T-cell (primary cell): ENCODE results near the gene RAB10. TPM values are rescaled to one million over a fixed set of nuclear protein-coding genes. Genes with fewer than 3 reads are reported as not detected.

Experiments
- ATAC-seq, 4 experiments: fragments of 200-7000 bp in 3 of 4; fragments of 150-1000 bp in 1 of 4; cut with Tn5 transposase; replicated peaks in 1 of 4; 1 replicate in 3 of 4; 2 replicates in 1 of 4; pipeline ENCODE4 v1.10.0; 2021; ENCODE audit warnings: moderate library complexity in 3 of 4, mild to moderate bottlenecking in 2 of 4, moderate number of reproducible peaks in 1 of 4
- CTCF ChIA-PET, 2 donors: fragments of 300-600 bp; sonication (Branson Sonifier 250); formaldehyde crosslinking; loops; one replicate each; lab custom pipeline; 2022; ENCODE audit warnings: antibody characterized with exemption in 2 of 2; lab: Charles Lee
- POLR2A ChIA-PET, 2 donors: fragments of 300-600 bp; sonication (Branson Sonifier 250); formaldehyde crosslinking; loops; one replicate each; lab custom pipeline; 2022; ENCODE audit warnings: antibody characterized with exemption in 2 of 2; lab: Charles Lee
- DNase-seq, 35 experiments: peaks; one replicate each; pipeline versions ENCODE4 v3.0.0 to v3.0.0-alpha.2; 2013 to 2023
- H3K27ac ChIP-seq: one replicate; pipeline ENCODE4 v1.5.1; 2013; ENCODE audit warnings: low read length
- H3K27me3 ChIP-seq, 2 experiments: replicated peaks in 1 of 2; 1 replicate in 1 of 2; 2 replicates in 1 of 2; pipeline versions ENCODE4 v1.6.1 to v1.7.0; 2013; ENCODE audit warnings: low read length in 1 of 2, mixed read lengths in 1 of 2; ENCODE audit not compliant: control insufficient read depth in 2 of 2, insufficient read depth in 2 of 2; ENCODE audit errors: extremely low read depth in 1 of 2
- H3K36me3 ChIP-seq, 2 donors: 1 replicate in 1 of 2; 2 replicates in 1 of 2; pipeline versions ENCODE4 v1.6.1 to v1.7.0; 2013; ENCODE audit warnings: low read length in 1 of 2; ENCODE audit not compliant: control insufficient read depth in 2 of 2, insufficient read depth in 1 of 2; ENCODE audit errors: extremely low read depth in 1 of 2
- H3K4me1 ChIP-seq, 2 experiments: 1 replicate in 1 of 2; 2 replicates in 1 of 2; pipeline versions ENCODE4 v1.6.1 to v1.7.0; 2013; ENCODE audit warnings: low read length in 2 of 2, mixed read lengths in 1 of 2; ENCODE audit not compliant: insufficient read depth in 2 of 2, control insufficient read depth in 1 of 2; ENCODE audit errors: extremely low read depth in 1 of 2
- H3K4me3 ChIP-seq, 2 donors: 1 replicate in 1 of 2; 2 replicates in 1 of 2; pipeline versions ENCODE4 v1.5.1 to v1.7.0; 2013; ENCODE audit warnings: mild to moderate bottlenecking in 2 of 2, low read length in 1 of 2, moderate library complexity in 1 of 2; ENCODE audit not compliant: control insufficient read depth in 1 of 2; ENCODE audit errors: extremely low read depth in 1 of 2
- H3K9me3 ChIP-seq: 2 replicates; pipeline ENCODE4 v1.7.0; 2013
- H3K27ac Mint-ChIP-seq, 2 donors: one replicate each; pipeline ENCODE4 v1.8.0; 2020 to 2021; ENCODE audit warnings: mild to moderate bottlenecking in 2 of 2, mixed read lengths in 2 of 2
- H3K27me3 Mint-ChIP-seq, 2 donors: one replicate each; pipeline ENCODE4 v1.8.0; 2021 to 2022; ENCODE audit warnings: mixed read lengths in 2 of 2
- H3K36me3 Mint-ChIP-seq: one replicate; pipeline ENCODE4 v1.8.0; 2021; ENCODE audit warnings: mixed read lengths
- H3K4me1 Mint-ChIP-seq, 3 donors: one replicate each; pipeline ENCODE4 v1.8.0; 2020 to 2022; ENCODE audit warnings: mixed read lengths in 3 of 3, mild to moderate bottlenecking in 1 of 3
- H3K4me3 Mint-ChIP-seq, 3 donors: one replicate each; pipeline ENCODE4 v1.8.0; 2020 to 2022; ENCODE audit warnings: mild to moderate bottlenecking in 3 of 3, mixed read lengths in 3 of 3, moderate library complexity in 3 of 3
- H3K9me3 Mint-ChIP-seq, 3 donors: one replicate each; pipeline ENCODE4 v1.8.0; 2020 to 2022; ENCODE audit warnings: mixed read lengths in 3 of 3
- WGBS: methylation state at CpG from one replicate; pipeline ENCODE4 v1.1.5; 2013; ENCODE audit warnings: missing lambda C conversion rate; ENCODE audit not compliant: insufficient coverage; 5-methylcytosine and 5-hydroxymethylcytosine counted together
- total RNA-seq, 35 experiments: library from RNA in 6 of 35; stranded (reverse) in 6 of 35; fragments of 120-200 nt in 1 of 35; gene quantifications; one replicate each; pipeline versions ENCODE4 v1.2.1 to v1.2.4 and lab custom pipeline; 2013 to 2026

RAB10 gene
- total RNA-seq, 5 donors from 2014 or later (not counting 1 experiment from before 2014, with no cell fraction given): 35.0 to 78.7 (median 71.2) TPM

DNA sequence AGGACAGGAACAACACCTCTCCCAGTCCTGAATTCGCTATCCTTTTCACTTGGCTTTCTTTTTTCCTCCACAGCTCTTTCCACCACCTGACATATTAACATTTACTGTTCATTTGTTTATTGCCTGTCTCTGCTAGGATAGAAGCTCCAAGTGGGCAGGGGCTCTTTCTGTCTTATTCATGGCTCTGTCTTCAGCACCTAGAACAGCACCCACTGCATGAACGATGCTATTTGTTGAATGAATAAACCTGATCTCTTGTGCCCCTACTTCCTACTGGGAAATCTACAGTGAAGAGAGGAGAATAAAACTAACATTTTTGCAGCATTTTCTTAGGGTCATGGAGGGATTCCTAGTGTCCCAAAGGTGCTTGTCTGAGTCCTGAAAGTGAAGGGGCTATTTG is 114.6 kb downstream of the RAB10 start:
- WGBS: no CpG with 5 or more reads among the region's 2 CpGs
- ATAC-seq: no peak
- H3K9me3 ChIP-seq: no peaks in the 10 kb centered on the region
- H3K4me1 ChIP-seq: no peaks in the 10 kb centered on the region
- no peaks in the 10 kb centered on the region for H3K9me3 Mint-ChIP-seq
- CTCF ChIA-PET: interaction anchor here in 1 of 2 donors (1.0 kb wide), 1 partner anchor 157 kb away, joined by 3 read pairs; no protein-coding TSS in a partner anchor
- H3K4me3 Mint-ChIP-seq: no peak overlapping the region
- peaks cover 0 to 27% of the 10 kb centered on the region in 2 experiments for H3K27me3 ChIP-seq
- peaks cover 17 to 28% of the 10 kb centered on the region in 2 donors for H3K27me3 Mint-ChIP-seq
- H3K36me3 Mint-ChIP-seq: peaks cover 3% of the 10 kb centered on the region
- POLR2A ChIA-PET: no interaction called here
- H3K4me1 Mint-ChIP-seq: peaks cover 0 to 4% (median 2%) of the 10 kb centered on the region in 3 donors
- H3K27ac Mint-ChIP-seq: no peak overlapping the region
- H3K36me3 ChIP-seq: no peaks in the 10 kb centered on the region
- H3K27ac ChIP-seq: no peak overlapping the region
- H3K4me3 ChIP-seq: no peak overlapping the region
- DNase-seq: no peak

DNA sequence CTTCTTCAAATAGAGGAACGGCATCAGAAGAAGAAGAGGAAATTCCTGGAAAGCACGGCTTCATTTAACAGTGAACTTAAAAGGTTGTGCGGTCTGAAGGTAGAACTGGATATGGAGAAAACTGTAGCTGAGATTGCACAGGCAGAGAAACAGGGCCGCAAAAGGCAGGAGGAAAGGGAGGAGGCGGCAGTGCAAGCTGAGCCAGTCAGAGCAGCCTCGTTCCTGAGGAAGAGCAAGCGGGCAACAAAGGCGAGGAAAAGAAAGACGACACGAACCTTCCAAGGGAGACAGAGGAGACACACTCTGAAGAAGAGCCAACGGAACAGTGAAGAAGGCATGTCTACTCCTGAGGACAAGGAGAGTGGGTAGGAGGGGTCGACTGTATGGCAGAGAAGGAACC is 116.4 kb downstream of the RAB10 start:
- H3K27ac ChIP-seq: no peak overlapping the region
- no peak for DNase-seq
- no peaks in the 10 kb centered on the region for H3K9me3 ChIP-seq
- ATAC-seq: no peak
- CTCF ChIA-PET: no interaction called here
- Mint-ChIP-seq H3K4me1 (peaks cover 0 to under 1% (median 0%) of the 10 kb centered on the region in 3 donors), H3K36me3 (peaks cover 3% of the 10 kb centered on the region), H3K9me3 (no peaks in the 10 kb centered on the region), H3K27me3 (peaks cover 17 to 32% of the 10 kb centered on the region in 2 donors), H3K27ac (no peak overlapping the region), H3K4me3 (no peak overlapping the region)
- no peaks in the 10 kb centered on the region for H3K4me1 ChIP-seq
- WGBS: 86% methylated on average over 11 of the region's 12 CpGs
- H3K27me3 ChIP-seq: peaks cover 0 to 27% of the 10 kb centered on the region in 2 experiments
- no peak overlapping the region for H3K4me3 ChIP-seq
- H3K36me3 ChIP-seq: no peaks in the 10 kb centered on the region
- POLR2A ChIA-PET: no interaction called here

DNA sequence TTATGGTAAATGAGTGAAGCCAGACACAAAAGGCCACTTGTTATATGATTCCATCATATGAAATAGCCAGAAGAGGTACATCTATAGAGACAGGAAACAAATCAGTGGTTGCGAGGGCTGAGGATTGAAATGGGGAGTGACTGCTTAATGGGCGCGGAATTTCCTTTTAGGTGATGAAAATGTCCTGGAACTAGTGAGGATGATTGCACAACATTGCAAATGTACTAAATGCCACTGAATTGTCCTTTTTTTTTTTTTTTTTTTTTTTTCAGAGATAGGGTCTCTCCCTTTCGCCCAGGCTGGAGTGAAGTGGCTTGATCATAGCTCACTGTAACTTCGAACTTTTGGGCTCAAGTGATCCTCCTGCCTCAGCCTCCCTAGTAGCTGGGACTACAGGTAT is 123.7 kb downstream of the RAB10 start:
- ChIA-PET POLR2A (no interaction called here), CTCF (no interaction called here)
- H3K4me1 Mint-ChIP-seq: no peaks in the 10 kb centered on the region
- no peak for DNase-seq
- Histone ChIP-seq H3K27ac (no peak overlapping the region), H3K4me1 (no peaks in the 10 kb centered on the region), H3K36me3 (no peaks in the 10 kb centered on the region), H3K4me3 (no peak overlapping the region), H3K27me3 (no peaks in the 10 kb centered on the region), H3K9me3 (no peaks in the 10 kb centered on the region)
- H3K9me3 Mint-ChIP-seq: no peaks in the 10 kb centered on the region
- no peak overlapping the region for H3K27ac Mint-ChIP-seq
- no peak for ATAC-seq
- H3K4me3 Mint-ChIP-seq: no peak overlapping the region
- H3K36me3 Mint-ChIP-seq: no peaks in the 10 kb centered on the region
- 100% methylated on average over 1 of the region's 5 CpGs for WGBS
- peaks cover 3 to 8% of the 10 kb centered on the region in 2 donors for H3K27me3 Mint-ChIP-seq

DNA sequence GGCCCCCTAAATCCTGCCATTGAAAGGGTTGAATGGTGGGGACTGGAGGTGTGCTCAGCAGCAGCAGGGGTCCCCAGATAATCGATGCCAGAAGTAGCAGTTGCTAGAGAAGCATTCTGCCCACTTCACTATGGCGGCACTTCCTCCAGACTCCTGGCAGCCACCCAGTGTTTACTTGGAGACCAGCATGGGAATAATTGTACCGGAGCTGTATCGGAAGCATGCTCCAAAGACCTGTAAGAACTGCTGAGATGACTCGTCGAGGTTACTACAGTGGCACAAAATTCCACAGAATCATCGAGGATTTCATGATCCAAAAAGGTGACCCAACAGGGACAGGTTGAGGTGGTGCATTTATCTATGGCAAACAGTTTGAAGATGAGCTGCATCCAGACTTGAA is 128.0 kb downstream of the RAB10 start:
- POLR2A ChIA-PET: no interaction called here
- no peak overlapping the region for H3K4me3 Mint-ChIP-seq
- Histone ChIP-seq H3K27ac (no peak overlapping the region), H3K9me3 (no peaks in the 10 kb centered on the region), H3K4me3 (no peak overlapping the region), H3K36me3 (no peaks in the 10 kb centered on the region), H3K4me1 (no peaks in the 10 kb centered on the region), H3K27me3 (no peaks in the 10 kb centered on the region)
- no peak overlapping the region for H3K27ac Mint-ChIP-seq
- no peaks in the 10 kb centered on the region for H3K36me3 Mint-ChIP-seq
- H3K9me3 Mint-ChIP-seq: no peaks in the 10 kb centered on the region
- peaks cover 0 to 1% of the 10 kb centered on the region in 2 donors for H3K27me3 Mint-ChIP-seq
- WGBS: 98% methylated on average over 5 of the region's 7 CpGs
- ATAC-seq: no peak
- DNase-seq: no peak
- CTCF ChIA-PET: no interaction called here
- no peaks in the 10 kb centered on the region for H3K4me1 Mint-ChIP-seq

DNA sequence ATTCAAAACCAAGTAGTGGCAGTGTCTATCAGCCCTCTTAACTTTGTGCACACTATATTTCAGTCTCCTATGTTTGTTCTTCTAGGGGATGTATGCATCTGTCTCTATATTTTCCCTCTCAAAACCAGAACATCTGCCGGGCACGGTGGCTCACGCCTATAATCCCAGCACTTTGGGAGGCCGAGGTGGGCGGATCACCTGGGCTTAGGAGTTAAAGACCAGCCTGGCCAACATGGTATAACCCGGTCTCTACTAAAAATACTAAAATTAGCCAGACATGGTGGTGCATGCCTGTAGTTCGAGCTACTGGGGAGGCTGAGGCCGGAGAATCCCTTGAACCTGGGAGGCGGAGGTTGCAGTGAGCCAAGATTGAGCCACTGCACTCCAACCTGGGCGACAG is 129.1 kb downstream of the RAB10 start:
- Histone ChIP-seq H3K4me1 (no peaks in the 10 kb centered on the region), H3K9me3 (no peaks in the 10 kb centered on the region), H3K4me3 (no peak overlapping the region), H3K27ac (no peak overlapping the region), H3K36me3 (no peaks in the 10 kb centered on the region), H3K27me3 (no peaks in the 10 kb centered on the region)
- Mint-ChIP-seq H3K4me3 (no peak overlapping the region), H3K27ac (no peak overlapping the region), H3K9me3 (no peaks in the 10 kb centered on the region), H3K4me1 (no peaks in the 10 kb centered on the region), H3K36me3 (no peaks in the 10 kb centered on the region), H3K27me3 (peaks cover 0 to 1% of the 10 kb centered on the region in 2 donors)
- DNase-seq (no peak), ATAC-seq (no peak)
- ChIA-PET POLR2A (no interaction called here), CTCF (no interaction called here)
- WGBS: 97% methylated on average over 6 of the region's 10 CpGs

DNA sequence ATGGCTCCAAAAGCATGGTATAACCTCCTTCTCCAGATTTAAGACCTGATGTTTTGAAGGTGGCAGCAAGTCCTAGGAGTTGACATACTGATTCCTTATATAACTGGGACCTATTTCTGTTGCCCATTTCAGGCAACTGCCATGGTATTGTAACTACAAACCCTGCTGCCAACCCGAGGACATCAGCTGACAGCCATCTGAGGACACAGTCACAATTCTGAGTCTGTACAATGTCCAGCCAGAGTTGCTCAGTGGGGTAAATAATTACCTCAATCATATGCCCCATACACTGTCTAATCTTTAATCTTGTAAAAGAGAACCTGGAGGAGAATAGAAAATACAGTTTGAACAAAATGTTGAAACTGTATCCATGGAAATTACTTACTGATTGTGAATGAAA is 130.3 kb downstream of the RAB10 start:
- H3K4me1 ChIP-seq: no peaks in the 10 kb centered on the region
- no peak overlapping the region for H3K27ac ChIP-seq
- peaks cover 0 to 1% of the 10 kb centered on the region in 2 donors for H3K27me3 Mint-ChIP-seq
- DNase-seq: no peak
- no peaks in the 10 kb centered on the region for H3K4me1 Mint-ChIP-seq
- H3K27ac Mint-ChIP-seq: no peak overlapping the region
- ATAC-seq: no peak
- H3K9me3 Mint-ChIP-seq: no peaks in the 10 kb centered on the region
- H3K4me3 ChIP-seq: no peak overlapping the region
- no peak overlapping the region for H3K4me3 Mint-ChIP-seq
- ChIA-PET CTCF (no interaction called here), POLR2A (no interaction called here)
- WGBS: 43% methylated on average over 1 of the region's 1 CpG
- H3K27me3 ChIP-seq: no peaks in the 10 kb centered on the region
- H3K36me3 Mint-ChIP-seq: no peaks in the 10 kb centered on the region
- no peaks in the 10 kb centered on the region for H3K9me3 ChIP-seq
- no peaks in the 10 kb centered on the region for H3K36me3 ChIP-seq
